Measurements from ENCODE around the gene EPHA4. TPM values are rescaled to one million over a fixed set of nuclear protein-coding genes. Genes with fewer than 3 reads are reported as not detected.

EPHA4 gene
- 35.3 and 66.7 TPM in 2 replicates for total RNA-seq

DNA sequence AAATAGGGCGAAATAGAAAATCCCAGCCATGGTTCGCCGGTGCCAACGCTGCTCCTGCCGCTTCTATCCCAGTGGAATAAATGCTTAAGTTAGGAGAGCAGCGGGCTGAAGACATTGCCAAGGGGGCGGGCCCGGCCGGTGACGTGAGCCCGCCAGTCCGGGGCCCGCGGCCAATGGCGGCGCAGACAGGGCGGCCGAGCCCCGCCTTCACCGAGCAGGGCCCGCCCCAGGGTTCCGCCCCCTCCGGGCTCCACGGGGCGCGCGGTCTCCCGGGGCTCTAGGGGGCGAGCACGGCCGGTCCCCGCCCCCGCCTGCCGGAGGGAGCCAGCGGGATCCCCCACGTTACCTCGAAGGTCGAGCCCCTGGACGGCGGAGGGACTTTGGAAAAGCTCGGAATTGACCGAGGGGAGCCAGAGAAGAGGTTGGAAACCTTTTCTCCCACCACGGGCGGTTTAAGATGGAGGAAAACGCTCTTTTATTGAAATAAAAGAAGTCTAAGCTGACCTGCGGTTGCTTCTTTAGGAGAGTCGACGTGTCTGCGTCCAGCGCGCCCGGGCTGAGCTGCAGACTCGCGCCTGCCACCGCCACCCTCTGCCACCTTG lies at the start of gene EPHA4:
Gene EPHA4, minus strand, starts transcription at position 86 of the 602 bp plus-strand sequence. Its CDS starts 56 bp downstream, at position 30.

